Measurements from ENCODE around the gene MTHFD1.
"Not testable (repeated sequence)": the region's sequence is repeated elsewhere in the genome, so short reads cannot be mapped to it uniquely, and the experiment has no call there.

The MTHFD1 gene

DNA sequence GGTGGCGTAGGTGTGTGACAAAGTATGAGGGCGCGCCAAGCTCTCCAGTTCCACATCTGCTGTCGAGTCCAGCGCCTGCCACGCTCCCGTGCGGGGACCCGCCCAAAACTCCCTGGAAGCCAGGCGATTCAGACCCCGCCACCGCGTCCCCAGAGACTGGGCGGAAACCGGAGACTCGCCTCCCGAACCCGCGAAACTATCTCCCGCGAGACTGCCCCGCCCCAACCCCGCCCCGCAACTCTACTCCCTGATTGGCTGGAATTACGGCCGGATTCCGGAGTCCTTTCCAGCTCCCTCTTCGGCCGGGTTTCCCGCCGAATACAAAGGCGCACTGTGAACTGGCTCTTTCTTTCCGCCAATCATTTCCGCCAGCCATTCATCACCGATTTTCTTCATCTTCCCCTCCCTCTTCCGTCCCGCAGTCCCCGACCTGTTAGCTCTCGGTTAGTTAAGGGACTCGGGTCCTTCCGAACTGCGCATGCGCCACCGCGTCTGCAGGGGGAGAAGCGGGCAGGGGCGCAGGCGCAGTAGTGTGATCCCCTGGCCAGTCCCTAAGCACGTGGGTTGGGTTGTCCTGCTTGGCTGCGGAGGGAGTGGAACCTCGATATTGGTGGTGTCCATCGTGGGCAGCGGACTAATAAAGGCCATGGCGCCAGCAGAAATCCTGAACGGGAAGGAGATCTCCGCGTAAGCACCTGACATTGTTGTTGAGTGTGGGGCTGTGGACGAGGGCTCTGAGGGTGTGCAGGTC lies at the start of gene MTHFD1:
TSS of gene MTHFD1 (plus strand) at position 572 of the 751 bp plus-strand sequence. CDS start at position 647, 75 bp downstream.
- DNase-seq = peak; percentile 96

DNA sequence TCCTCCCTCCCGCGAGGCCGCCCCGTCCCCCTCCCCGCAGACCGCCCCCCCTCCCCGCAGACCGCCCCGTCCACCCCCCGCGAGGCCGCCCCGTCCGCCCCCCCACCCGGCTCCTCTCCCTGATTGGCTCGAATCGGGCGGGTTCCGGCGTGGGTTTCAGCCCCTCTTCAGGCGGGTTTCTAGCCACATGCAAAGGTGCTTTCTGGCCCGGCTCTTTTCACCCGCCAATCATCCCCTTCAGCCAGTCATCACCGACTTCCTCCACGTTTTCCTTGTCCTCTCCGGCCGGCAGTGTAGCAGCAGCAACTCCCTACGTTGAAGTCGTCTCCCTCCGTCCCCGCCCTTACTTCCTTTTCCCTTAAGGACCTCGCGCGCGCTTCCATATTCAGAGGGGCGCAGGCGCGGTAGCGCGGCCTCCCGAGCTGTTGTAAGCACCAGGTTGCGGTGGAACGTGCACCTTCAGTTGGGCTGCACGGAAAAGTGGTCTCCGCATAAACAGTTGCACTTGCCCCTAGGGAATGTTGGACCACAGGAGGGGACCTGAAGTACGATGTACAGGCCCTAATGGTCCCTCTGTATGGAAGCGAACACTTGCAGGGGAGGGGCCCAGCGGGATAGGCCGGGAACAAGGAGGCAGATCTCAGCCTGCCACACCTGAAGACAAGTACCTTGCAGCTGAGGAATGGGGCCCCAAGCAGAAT lies 49.4 kb upstream of the MTHFD1 start:
- peak; percentile 93 for DNase-seq

GRCh38 chr14:64340560-64341196 lies 47.5 kb upstream of the MTHFD1 start:
- DNase-seq = no peak

DNA sequence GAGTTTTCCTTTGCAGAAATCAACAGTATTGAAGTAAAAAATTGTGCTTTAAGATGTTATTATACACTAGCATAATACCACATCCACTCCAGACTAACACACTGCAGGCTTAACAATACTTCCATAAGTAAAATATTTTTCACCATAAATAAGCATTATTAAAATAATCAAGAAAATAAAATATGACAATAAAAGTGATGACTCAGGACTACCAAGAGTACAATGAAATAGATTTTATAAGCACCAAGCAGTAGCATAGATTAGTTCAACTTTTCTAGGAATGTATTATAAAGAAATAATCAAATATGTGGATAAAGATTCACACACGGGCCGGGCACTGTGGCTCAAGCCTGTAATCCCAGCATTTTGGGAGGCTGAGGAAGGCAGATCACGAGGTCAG lies 40.4 kb upstream of the MTHFD1 start:
- DNase-seq = no peak

DNA sequence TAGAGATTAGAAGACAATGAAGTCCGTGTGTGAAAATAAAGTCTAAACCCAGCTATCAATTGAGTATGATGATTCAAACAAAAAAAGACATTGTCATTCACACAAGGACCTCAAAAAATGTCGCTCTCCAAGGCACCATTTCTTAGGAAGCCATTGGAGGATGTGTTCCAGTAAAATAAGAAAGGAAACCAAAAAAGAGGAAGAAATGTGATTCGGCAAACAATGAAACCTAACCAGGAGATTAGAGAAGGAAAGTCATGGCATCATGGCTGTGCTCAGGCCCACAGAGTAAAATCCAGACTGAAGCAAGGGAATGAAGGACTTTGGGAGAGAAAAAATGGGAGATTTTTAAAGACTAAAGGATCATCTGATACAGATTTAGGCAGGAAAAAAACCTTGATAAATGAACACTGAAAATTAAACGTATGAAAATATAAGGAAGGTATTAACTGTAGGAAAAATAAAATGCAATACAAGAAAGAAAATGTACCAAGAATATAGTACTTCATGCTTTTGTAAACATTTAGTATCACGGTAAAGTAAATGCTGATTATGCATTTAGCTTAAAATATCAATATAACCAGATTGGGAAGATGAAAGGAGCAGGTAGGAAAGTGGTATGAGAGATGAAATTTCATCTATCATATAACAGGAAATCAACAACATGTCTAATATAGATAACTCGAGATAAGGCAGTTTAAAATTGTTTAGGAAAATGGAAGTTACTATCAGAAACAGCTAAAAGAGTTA lies 38.2 kb upstream of the MTHFD1 start:
- no peak for DNase-seq

DNA sequence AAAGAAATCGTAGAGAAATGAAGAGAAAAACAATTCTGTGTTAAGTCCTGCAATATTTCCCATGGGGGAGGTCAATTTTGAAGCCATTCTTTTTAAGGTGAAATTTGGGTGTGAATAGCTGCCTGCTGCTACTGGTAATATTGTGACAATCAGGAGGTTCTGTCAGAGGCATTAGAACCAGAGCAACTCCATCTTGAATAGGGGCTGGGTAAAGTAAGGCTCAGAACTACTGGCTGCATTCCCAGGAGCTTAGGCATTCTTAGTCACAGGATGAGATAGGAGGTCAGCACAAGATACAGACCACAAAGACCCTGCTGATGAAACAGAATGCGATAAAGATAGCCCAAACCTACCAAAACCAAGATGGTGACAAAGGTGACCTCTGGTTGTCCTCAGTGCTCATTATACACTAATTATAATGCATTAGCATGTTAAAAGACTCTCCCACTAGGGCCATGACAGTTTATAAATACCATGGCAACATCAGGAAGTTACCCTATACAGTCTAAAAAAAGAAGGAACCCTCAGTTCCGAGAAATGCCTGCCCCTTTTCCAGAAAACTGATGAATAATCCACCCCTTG lies 24.8 kb upstream of the MTHFD1 start:
- no peak for DNase-seq

GRCh38 chr14:64364907-64365306 lies 23.2 kb upstream of the MTHFD1 start:
- DNase-seq = no peak

- DNase-seq = not testable (repeated sequence)
These were observed 22.7 kb upstream of the MTHFD1 start for GRCh38 chr14:64365358-64365889.

GRCh38 chr14:64369201-64369600 lies 19.0 kb upstream of the MTHFD1 start:
- no peak for DNase-seq

DNA sequence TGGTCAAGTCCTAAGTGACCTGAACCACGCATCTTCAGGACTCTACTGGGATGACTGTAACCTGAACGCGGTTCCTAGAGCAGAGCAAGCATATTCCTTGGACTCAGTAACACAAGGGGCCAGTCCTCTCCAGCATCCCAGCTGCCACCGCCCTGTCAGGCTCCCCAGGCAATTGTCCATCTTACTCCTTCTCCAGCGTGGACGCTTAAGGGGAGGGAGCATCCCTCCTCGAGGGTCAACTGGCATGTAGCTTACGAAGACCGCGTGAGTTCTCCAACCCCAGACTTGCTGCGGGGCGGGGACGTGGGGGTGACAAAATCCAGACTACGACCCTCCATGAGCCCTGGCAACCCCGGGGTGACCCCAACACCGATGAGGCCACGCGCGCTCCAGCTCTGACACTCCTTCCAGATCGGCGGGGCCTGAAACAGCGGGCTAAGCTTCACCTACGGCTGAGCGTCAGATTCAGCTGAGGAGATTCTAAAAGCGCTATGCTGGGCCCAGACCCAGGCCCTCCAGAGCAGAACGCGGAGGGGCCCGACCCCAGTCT lies 846 bp upstream of the MTHFD1 start:
- DNase-seq = no peak

DNA sequence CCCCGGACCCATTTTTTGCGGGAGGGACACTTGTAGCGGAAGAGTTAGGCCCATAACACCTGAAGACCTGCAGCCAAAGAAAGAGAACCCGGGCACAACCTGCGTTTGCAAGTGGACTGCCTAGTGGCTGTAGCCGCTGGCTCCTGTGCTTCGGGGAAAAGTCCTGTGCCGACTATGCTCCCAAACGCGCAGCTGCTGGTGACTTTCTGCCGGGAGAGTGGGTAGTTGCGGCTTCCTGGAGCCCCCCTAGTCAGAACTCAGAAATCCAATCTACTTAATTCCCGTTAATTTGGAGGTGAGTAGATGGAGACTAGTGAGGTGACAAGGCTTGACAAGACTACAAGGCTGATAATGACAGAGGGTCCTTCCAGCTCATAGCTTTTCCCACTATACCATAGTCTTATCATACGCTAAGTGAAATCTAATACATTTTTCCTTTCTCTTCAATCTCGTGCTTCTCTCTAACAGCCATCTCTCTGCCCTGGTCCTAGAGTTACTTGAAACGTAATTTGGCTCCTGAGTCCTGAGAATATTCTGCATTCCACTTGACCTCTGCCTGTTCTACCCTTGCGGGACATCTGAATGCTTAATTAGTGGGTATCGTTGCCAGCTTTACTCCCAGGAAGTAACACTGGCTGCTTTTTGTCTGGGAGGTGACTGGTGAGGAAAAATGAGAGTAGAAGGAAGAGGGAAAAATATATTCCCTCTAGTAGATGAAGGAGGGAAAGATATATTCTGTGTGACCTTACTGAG lies 556 bp downstream of the MTHFD1 start:
- DNase-seq = peak; percentile 6

DNA sequence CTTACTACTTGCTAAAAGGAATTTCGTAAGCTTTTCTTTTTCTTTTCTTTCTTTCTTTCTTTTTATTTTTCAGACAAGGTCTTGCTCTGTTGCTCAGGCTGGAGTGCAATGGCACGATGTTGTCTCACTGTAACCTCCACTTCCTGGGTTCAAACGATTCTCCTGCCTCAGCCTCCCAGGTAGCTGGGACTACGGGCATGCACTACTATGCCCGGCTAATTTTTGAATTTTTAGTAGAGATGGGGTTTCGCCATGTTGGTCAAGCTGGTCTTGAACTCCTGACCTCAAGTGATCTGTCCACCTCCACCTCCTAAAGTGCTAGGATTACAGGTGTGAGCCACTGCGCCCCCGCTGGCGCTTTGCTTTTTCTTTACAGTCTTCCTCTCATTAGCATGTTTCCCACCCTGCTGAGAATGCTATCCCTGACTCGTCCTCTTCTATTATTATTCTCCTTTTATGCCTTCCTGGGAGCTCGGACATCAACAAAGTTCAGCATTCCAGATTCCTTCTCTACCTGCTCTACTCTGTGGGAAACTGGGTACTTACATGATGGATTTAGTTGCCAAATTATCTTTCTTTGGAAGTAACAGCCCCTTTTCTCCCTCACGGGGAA lies 3.1 kb downstream of the MTHFD1 start:
- no peak for DNase-seq

GRCh38 chr14:64391986-64392385 lies 3.8 kb downstream of the MTHFD1 start:
- DNase-seq = no peak

DNA sequence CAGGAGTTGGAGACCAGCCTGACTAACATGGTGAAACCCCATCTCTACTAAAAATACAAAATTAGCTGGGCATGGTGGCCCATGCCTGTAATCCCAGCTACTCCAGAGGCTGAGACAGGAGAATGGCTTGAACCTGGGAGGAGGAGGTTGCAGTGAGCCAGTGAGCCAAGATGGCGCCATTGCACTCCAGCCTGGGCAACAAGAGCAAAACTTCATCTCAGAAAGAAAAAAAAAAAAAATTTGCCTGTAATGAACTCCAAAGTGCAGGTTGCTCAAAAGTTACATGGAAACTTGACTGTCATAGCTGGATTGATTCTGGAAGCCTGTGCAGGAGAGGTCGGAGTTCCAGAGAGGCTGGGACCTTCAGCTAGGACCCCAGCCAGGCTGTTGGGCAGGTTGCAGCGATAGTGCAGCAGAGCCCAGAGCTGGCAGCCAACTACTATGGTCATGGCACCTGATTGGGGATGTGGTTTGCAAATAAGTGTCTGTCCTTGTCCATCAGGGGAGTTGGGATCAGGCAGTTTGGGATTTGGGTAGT lies 5.1 kb downstream of the MTHFD1 start:
- DNase-seq = not testable (repeated sequence)

GRCh38 chr14:64394423-64394822 lies 6.3 kb downstream of the MTHFD1 start:
- DNase-seq = no peak

GRCh38 chr14:64394977-64395633 lies 7.0 kb downstream of the MTHFD1 start:
- DNase-seq = no peak

DNA sequence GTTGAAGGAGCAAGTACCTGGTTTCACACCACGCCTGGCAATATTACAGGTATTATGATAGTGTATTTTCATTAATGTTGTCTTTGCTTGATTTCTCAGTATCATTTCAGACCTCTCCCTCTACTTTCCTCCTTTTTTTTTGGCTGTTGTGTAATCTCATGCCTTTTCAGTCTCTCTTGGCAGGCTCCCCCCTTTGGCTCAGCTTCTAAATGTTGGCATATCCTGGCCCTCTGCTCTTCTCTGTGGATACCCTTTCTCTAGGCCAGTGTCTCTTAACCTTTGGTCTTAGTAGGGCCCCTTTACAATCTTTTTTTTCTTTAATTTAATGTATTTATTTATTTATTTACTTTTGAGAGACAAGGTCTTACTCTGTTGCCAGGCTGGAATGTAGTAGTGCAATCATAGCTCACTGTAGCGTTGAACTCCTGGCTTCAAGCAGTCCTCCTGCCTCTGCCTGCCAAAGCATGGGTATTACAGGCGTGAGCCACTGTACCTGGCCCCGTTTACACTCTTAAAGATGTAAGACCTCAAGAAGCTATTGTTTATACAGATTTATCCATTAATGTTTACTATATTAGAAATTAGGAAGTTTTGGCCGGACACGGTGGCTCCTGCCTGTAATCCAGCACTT lies 12.8 kb downstream of the MTHFD1 start:
- DNase-seq = no peak

- DNase-seq = no peak
These were observed 13.8 kb downstream of the MTHFD1 start for GRCh38 chr14:64401949-64402348.

GRCh38 chr14:64405295-64405694 lies 17.1 kb downstream of the MTHFD1 start:
- DNase-seq = no peak

- no peak for DNase-seq
These were observed 19.2 kb downstream of the MTHFD1 start for GRCh38 chr14:64407329-64407728.
